HG03108 (cell line): ENCODE measurements around the gene BTBD16.

Experiments
- ATAC-seq: cut with Tn5 transposase; IDR thresholded peaks from one replicate; pipeline ENCODE4 v1.9.1; 2021; ENCODE audit warnings: moderate library complexity; ENCODE audit not compliant: unreplicated experiment

Gene BTBD16

DNA sequence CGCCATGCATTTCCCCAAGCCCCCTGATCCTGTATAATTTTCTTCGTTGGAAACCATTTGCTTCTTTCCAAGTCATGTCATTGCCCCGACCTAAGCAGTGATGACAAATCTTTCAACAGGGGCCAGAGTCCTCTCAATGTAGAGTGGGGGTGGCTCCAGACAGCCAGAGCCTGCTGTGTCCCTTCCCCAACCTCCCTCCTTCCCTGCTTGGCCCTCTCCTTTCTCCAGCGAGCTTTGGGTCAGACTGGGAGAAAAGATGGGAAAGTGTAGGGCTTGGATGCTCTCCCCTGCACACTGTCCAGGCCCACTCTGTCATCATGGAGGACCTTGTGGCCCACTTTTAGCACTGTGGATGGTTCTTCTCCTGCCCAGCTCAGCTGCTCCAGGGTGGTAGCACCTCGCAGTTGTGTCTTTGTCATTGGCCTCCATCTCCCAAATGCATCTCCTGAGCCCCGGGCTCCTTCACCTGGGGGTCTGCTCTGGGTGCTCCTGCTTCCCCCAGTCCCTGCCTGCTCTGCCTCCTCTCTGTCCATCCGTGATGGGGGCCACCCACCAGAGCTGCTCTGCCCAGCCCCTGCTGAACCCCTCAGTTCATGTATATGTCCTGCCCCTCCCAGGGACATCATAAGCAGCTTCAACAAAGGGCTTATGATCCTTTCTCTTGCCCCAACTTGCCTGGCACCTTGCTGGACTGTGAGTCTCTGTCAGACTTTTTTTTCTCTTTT, 37.5 kb downstream of the BTBD16 start:
- no peak for ATAC-seq

DNA sequence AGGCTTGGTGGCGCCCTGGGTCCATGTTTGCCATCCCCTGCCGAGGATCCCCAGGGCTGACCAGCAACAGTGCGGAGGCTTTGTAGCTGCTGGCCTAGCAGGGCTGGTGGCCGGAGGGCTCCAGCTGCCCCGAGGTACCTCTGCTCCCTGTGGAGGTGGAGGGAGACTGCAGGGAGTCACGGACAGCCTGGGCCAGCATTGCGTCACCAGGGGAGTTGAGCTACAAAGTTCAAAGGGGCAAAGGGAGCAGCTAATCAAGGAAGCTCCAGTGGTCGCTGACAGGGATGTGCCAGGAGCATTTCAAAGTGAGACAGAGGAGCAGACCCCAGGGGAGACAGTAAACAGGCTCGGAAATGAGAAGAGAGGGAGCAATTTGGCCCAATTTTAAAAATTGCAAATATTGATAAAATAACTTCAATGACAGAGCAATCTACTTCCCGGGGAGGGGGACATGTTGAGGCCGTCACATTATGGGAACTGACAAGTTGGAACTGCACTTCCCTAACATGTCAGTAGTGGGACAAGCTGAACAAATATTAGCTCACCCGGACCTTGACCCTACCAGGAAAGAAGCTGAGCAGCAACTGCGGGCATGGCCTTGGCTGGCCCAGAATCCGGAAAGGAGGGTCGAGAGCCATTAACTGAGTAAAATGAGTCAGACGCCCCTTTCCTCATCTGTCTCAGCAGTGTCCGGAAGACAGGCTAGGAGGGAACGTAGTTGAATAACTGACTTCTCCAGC, 39.4 kb downstream of the BTBD16 start:
- ATAC-seq: no peak

DNA sequence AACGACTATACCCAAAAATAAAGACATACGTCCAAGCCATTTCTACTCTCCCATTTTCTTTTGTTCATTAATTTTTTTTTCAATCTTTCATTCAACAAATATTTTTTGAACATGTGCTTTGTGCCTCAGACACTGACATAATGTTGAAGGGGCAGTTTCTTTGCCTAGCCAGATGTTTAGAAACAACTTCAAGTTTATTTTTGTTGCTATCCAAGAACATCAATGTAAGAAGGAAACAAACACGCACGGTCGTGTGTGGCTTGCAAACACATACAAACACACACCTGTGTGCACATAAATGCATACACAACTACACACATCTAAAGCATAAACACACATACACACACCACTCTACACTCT, 39.9 kb downstream of the BTBD16 start:
- ATAC-seq: no peak

- no peak for ATAC-seq
These were observed 40.6 kb downstream of the BTBD16 start for GRCh38 chr10:122311716-122312115.

DNA sequence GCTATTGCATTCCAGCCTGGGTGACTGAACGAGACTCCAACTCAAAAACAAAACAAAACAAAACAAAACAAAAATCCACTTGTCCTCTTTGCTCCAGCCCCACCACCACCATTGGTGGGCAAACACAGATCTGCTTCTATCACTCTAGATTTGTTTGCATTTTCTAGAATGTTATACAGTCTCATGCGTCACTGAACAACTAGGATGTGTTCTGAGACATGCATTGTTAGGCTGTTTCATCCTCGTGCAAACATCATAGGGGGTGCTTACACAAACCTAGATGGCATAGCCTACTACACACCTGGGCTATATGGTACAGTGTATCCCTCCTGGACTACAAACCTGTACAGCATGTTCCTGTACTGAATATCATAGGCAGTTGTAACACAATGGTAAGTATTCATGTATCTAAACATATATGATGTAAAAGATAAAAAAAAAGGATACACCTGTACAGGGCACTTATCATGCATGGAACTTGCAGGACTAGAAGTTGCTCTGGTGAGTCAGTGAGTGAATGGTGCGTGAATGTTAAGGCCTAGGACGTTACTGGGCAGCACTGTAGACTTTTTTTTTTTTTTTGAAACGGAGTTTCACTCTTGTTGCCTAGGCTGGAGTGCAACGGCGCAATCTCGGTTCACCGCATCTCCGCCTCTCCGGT, 45.3 kb downstream of the BTBD16 start:
- ATAC-seq: no peak

DNA sequence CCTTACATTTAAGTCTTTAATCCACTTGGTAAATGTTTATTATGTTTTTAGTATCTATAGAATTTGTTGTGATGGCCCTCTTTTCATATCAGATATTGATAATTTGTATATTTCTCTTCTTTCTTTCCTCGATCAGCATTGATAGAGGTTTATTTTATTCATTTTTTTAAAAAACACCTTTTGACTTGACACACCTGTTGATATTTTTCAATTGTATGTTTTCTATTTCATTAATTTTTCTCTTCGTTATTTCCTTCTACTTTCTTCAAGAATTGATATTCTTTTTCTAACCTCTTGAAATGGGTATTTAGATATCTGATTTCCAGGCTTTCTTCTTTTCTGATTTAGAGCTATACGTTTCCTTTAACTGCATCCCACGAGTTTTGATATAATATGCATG, 50.9 kb downstream of the BTBD16 start:
- no peak for ATAC-seq

- no peak for ATAC-seq
These were observed 52.1 kb downstream of the BTBD16 start for GRCh38 chr10:122323189-122323588.

- ATAC-seq: no peak
These were observed 53.0 kb downstream of the BTBD16 start for GRCh38 chr10:122323941-122324675.

GRCh38 chr10:122325235-122325634, 54.1 kb downstream of the BTBD16 start:
- ATAC-seq: no peak

DNA sequence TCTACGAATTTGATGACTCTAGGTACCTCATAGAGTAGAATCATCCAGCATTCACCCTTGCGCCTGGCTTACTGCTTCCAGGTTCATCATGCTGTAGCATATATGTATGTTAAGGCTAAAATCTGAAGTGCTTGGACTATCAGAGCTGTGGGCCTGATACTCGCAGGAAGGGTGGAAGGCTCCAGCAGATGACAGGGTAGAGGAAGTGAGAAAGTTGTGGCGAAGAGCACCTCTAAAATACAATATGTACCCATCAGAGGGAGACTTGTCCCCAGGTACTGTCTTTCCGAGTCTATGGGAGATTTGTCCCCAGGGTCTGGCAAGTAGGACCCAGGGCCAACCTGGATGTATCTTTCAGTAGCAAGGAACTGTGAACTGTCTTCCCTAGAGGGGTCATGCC, 55.3 kb downstream of the BTBD16 start:
- no peak for ATAC-seq

GRCh38 chr10:122326806-122327205, 55.7 kb downstream of the BTBD16 start:
- no peak for ATAC-seq

DNA sequence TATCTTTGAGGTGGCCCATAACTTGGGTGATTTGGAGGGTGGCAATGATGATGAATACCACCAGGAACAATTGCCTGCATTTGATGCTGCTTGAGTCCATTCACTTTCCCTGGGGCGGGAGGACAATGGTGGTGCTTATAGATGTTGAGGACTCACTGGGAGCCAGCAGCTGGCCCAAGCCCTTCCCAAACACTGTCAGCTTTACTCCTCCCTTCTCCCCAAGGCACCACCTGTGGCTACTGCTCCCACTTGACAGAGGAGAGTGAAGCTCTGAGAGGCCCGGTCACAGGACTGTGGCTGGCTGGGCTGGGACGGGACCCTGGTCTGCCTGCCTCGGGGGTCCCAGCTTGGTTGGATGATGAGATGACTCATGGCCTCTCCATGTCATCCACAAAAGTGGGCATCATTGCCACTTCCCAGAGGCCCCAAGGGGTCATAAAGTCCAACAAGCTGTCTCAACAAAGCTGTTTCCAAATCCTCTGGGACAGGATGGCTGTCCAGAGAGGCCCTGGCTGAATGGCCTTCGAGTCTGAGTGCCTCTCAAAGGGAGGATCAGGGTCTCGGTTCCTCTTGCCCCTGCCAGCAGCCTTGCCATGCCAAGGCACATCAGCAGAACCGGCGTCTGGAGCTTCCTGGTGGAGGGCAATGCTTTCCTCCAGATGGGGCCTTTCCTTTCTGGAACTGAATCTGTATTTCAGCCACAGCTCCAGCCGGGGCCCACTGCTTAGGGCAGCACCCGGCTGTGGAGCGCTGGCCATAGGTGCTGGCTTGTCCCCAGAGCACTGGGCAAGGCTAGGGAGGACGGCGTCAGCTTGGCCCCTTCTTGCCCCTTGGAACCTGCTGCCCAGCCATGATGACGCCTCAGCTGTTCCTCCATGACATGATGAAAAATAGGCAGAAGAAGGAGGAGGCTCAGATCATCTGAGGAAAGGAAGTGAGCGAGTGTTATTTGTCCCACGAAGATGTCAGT, 56.4 kb downstream of the BTBD16 start:
- no peak for ATAC-seq

DNA sequence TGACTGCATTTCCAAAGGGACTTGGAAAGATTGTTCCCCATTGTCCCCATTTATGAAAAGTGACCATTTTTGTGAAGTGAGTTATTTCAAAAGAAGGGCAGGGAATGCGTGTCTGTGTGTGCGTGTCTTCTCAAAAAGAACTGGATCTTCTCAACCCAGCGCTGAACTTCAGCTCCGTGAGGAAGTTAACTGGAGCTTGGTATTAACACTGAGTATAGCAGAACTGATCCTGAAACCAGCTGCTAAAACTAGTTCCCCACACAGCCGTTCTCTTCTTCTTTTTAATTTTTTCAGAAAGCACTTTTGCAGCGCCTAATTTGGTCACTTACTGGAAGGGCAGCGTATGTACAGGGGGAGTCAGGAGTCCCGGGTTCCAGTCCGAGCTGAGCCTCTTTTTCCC, 57.6 kb downstream of the BTBD16 start:
- no peak for ATAC-seq

- no peak for ATAC-seq
These were observed 58.3 kb downstream of the BTBD16 start for GRCh38 chr10:122329416-122329815.

GRCh38 chr10:122331100-122331499, 60.0 kb downstream of the BTBD16 start:
- ATAC-seq: no peak

GRCh38 chr10:122331615-122332446, 60.7 kb downstream of the BTBD16 start:
- no peak for ATAC-seq

GRCh38 chr10:122333037-122333436, 61.9 kb downstream of the BTBD16 start:
- no peak for ATAC-seq

GRCh38 chr10:122336332-122336731, 65.2 kb downstream of the BTBD16 start:
- no peak for ATAC-seq

DNA sequence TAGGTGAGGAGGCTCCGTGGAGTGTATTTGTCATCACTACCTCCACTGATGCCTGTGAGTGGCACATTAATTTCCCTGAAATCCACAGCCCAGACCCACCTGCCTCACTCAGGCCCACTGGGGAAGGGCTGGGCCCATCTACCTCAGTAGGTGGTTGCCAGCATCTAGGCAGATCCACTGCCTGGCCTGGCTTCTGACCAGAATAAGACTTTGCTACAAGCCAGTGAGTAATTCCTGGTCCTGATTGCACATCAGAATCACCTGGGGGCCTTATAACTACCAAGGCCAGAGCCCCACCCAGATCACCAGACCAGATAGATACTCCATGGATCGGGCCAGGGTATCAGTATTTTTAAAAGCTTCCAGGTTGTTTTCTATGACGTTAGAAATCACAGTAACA, 65.9 kb downstream of the BTBD16 start:
- no peak for ATAC-seq
